Right lobe of liver (tissue), 4 donors: ENCODE measurements around the gene SERPINA1.

Experiments
- POLR2A ChIP-seq: fragments of 450-650 bp; IDR thresholded peaks from one replicate; pipeline ENCODE4 v1.6.1; 2017; ENCODE audit warnings: antibody characterized with exemption, mild to moderate bottlenecking
- TF ChIP-seq, protein P1 (sequence below), 4 donors: fragments of 200-600 bp in 3 of 4; fragments of 450-650 bp in 1 of 4; IDR thresholded peaks; one replicate each; pipeline versions ENCODE4 v1.5.1 to v1.8.0; 2016 to 2022; ENCODE audit warnings: antibody characterized with exemption in 4 of 4, mild to moderate bottlenecking in 2 of 4
- donor health status: DM: no; HTN: no; CAD: no.
- donor health status: DM: no; HTN: no; CAD: no.
- donor health status: DM: no; HTN: yes; CAD: no.

DNA sequence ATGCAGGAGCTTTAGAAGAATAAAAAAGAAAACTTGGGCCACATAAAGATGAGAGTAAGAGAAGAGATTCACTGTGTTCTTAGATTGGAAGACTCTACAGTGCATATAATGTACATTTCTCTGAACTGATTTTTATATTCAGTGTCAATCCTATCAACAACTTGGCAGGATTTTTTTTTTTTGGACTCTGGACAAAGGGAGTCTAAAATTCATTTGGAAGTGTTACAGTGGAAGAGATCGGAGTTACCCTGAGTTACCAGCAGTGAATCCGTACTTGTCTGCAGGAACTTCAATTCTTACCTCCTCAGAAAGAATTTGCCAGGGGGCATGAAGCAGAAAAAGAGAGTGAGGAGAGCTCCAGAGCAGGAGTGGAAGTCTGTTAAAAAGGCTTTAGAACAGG lies 40.2 kb upstream of the SERPINA1 start:
- TF ChIP-seq, protein P1, sequence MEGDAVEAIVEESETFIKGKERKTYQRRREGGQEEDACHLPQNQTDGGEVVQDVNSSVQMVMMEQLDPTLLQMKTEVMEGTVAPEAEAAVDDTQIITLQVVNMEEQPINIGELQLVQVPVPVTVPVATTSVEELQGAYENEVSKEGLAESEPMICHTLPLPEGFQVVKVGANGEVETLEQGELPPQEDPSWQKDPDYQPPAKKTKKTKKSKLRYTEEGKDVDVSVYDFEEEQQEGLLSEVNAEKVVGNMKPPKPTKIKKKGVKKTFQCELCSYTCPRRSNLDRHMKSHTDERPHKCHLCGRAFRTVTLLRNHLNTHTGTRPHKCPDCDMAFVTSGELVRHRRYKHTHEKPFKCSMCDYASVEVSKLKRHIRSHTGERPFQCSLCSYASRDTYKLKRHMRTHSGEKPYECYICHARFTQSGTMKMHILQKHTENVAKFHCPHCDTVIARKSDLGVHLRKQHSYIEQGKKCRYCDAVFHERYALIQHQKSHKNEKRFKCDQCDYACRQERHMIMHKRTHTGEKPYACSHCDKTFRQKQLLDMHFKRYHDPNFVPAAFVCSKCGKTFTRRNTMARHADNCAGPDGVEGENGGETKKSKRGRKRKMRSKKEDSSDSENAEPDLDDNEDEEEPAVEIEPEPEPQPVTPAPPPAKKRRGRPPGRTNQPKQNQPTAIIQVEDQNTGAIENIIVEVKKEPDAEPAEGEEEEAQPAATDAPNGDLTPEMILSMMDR (IDR thresholded peaks at IDR 0.05), result no peak
- TF ChIP-seq POLR2A, result no peak
